ENCODE data around the gene ATP5IF1. TPM values are rescaled to one million over a fixed set of nuclear protein-coding genes. Genes with fewer than 3 reads are reported as not detected.
A peak's percentile ranks its signal among the peaks of the same experiment; 100 is the strongest.

The ATP5IF1 gene
- total RNA-seq, 1 donor from 2014 or later = 87.2 TPM

GRCh38 chr1:28281608-28282425 lies 45.9 kb downstream of the ATP5IF1 start:
- peaks cover 14% of the 10 kb centered on the region for H3K4me1 ChIP-seq
- DNase-seq = no peak
- H3K27ac ChIP-seq = peak overlapping the region; percentile 47
- no peaks in the 10 kb centered on the region for H3K9me3 ChIP-seq
- H3K27me3 ChIP-seq = no peaks in the 10 kb centered on the region
- ATAC-seq = no peak
- no peak overlapping the region for H3K4me3 ChIP-seq
- peaks cover 56% of the 10 kb centered on the region for H3K36me3 ChIP-seq
- intact Hi-C loops (cut with DNase I) = no loop called here
- TF ChIP-seq CTCF (IDR thresholded peaks at IDR 0.05) = no peak

- no peak overlapping the region for H3K27ac ChIP-seq
- H3K4me3 ChIP-seq = no peak overlapping the region
- DNase-seq = no peak
- peaks cover 47% of the 10 kb centered on the region for H3K36me3 ChIP-seq
- H3K4me1 ChIP-seq = peaks cover 14% of the 10 kb centered on the region
- peak; percentile 68 for ATAC-seq
- no peaks in the 10 kb centered on the region for H3K9me3 ChIP-seq
- TF ChIP-seq CTCF (IDR thresholded peaks at IDR 0.05) = no peak
- H3K27me3 ChIP-seq = no peaks in the 10 kb centered on the region
- intact Hi-C loops (cut with DNase I) = no loop called here
Measured at GRCh38 chr1:28282426-28283407, 46.8 kb downstream of the ATP5IF1 start.

- TF ChIP-seq CTCF (IDR thresholded peaks at IDR 0.05) = no peak
- Histone ChIP-seq H3K27me3 (no peaks in the 10 kb centered on the region), H3K27ac (no peak overlapping the region), H3K4me3 (no peak overlapping the region), H3K4me1 (peaks cover 8% of the 10 kb centered on the region), H3K9me3 (no peaks in the 10 kb centered on the region), H3K36me3 (peaks cover 15% of the 10 kb centered on the region)
- no peak for DNase-seq
- intact Hi-C loops (cut with DNase I) = no loop called here
- no peak for ATAC-seq
Measured at GRCh38 chr1:28286111-28286510, 50.2 kb downstream of the ATP5IF1 start.

Other genes with a start within 250 kb of the ATP5IF1 start
- 21.0 TPM for gene EYA3, start 147.5 kb upstream of the ATP5IF1 start, total RNA-seq
- 31.6 TPM for gene PTAFR, start 59.4 kb upstream of the ATP5IF1 start, total RNA-seq
- 65.4 TPM for gene DNAJC8, start 3.1 kb upstream of the ATP5IF1 start, total RNA-seq
- 15.6 TPM for gene SESN2, start 23.4 kb downstream of the ATP5IF1 start, total RNA-seq
- 14.0 TPM for gene MED18, start 92.9 kb downstream of the ATP5IF1 start, total RNA-seq
- gene PHACTR4, start 133.6 kb downstream of the ATP5IF1 start, total RNA-seq = 43.2 TPM

All from upper lobe of right lung (tissue), 1 donor.